BJ (cell line): Measurements from ENCODE around the gene ULK2. TPM values are rescaled to one million over a fixed set of nuclear protein-coding genes. Genes with fewer than 3 reads are reported as not detected.

Experiments used
- CTCF ChIA-PET: fragments of 350-600 bp; formaldehyde crosslinking; extraction: SDS; loops from one replicate; lab custom pipeline; 2021; ENCODE audit warnings: antibody characterized with exemption, inconsistent platforms; lab: Yijun Ruan, JAX
- POLR2A ChIA-PET: fragments of 300-600 bp; sonication (Branson Sonifier 250); formaldehyde crosslinking; extraction: SDS; loops from one replicate; lab custom pipeline; 2021; ENCODE audit warnings: antibody characterized with exemption; lab: Charles Lee
- DNase-seq: peaks from one replicate; pipeline ENCODE4 v3.0.0-alpha.2; 2011; ENCODE audit warnings: low read depth
- H3K27me3 ChIP-seq: 2 replicates; pipeline ENCODE4 v1.6.0; 2011; ENCODE audit warnings: low read length; ENCODE audit not compliant: control insufficient read depth, insufficient read depth
- H3K36me3 ChIP-seq: 2 replicates; pipeline ENCODE4 v1.5.1; 2011; ENCODE audit warnings: low read length; ENCODE audit not compliant: control insufficient read depth, insufficient read depth
- H3K4me3 ChIP-seq: 2 replicates; pipeline ENCODE4 v1.5.1; 2011; ENCODE audit warnings: low read depth, mild to moderate bottlenecking, control low read depth, low read length
- CTCF ChIP-seq: IDR thresholded peaks from 2 replicates; pipeline ENCODE4 v1.5.1; 2011; ENCODE audit warnings: low read depth, mild to moderate bottlenecking, control low read depth, inconsistent platforms, low read length, moderate library complexity; ENCODE audit not compliant: insufficient read depth
- polyA plus RNA-seq: library from polyadenylated mRNA; depleted of rRNA; stranded (reverse); fragments of >200 nt; gene quantifications from 2 replicates; pipeline ENCODE4 v1.2.3, GENCODE V29; 2011

The ULK2 gene
- polyA plus RNA-seq, 1 experiment, result 38.2 TPM

- ChIA-PET CTCF (interaction anchor here (2.0 kb wide), 1 partner anchor 30 kb away, joined by 6 read pairs; no protein-coding TSS in a partner anchor), POLR2A (no interaction called here)
- Histone ChIP-seq H3K4me3 (no peak overlapping the region), H3K36me3 (peaks cover 6% of the 10 kb centered on the region), H3K27me3 (no peaks in the 10 kb centered on the region)
- TF ChIP-seq CTCF, result no peak
- no peak for DNase-seq
Observed at GRCh38 chr17:19904924-19905323, 37.2 kb upstream of the ULK2 start.

- ChIA-PET POLR2A (no interaction called here), CTCF (interaction anchor here (2.0 kb wide), 1 partner anchor 31 kb away, joined by 6 read pairs; no protein-coding TSS in a partner anchor)
- no peak for TF ChIP-seq CTCF
- Histone ChIP-seq H3K27me3 (no peaks in the 10 kb centered on the region), H3K36me3 (peaks cover 8% of the 10 kb centered on the region), H3K4me3 (no peak overlapping the region)
- DNase-seq, result no peak
Observed at GRCh38 chr17:19904412-19904811, 36.7 kb upstream of the ULK2 start.

- no peaks in the 10 kb centered on the region for H3K27me3 ChIP-seq
- peaks cover 4% of the 10 kb centered on the region for H3K36me3 ChIP-seq
- DNase-seq, result no peak
- no peak overlapping the region for H3K4me3 ChIP-seq
- POLR2A ChIA-PET, result no interaction called here
- CTCF ChIA-PET, result no interaction called here
- no peak for TF ChIP-seq CTCF
Observed at GRCh38 chr17:19900809-19901208, 33.1 kb upstream of the ULK2 start.

- Histone ChIP-seq H3K27me3 (no peaks in the 10 kb centered on the region), H3K36me3 (peaks cover 2% of the 10 kb centered on the region; the same call in 1 of the 2 replicates), H3K4me3 (no peak overlapping the region)
- no peak for TF ChIP-seq CTCF
- peak; percentile 96 for DNase-seq
- CTCF ChIA-PET, result interaction anchor here (0.5 kb wide), 1 partner anchor 45 kb away, joined by 3 read pairs; no protein-coding TSS in a partner anchor
- POLR2A ChIA-PET, result no interaction called here
Observed at GRCh38 chr17:19897903-19898302, 30.2 kb upstream of the ULK2 start.

GRCh38 chr17:19897090-19897837, 29.5 kb upstream of the ULK2 start:
- POLR2A ChIA-PET, result interaction anchor here (0.6 kb wide), 1 partner anchor 33 kb away, joined by 7 read pairs; no protein-coding TSS in a partner anchor
- H3K36me3 ChIP-seq, result peaks cover 2% of the 10 kb centered on the region; the same call in 1 of the 2 replicates
- CTCF ChIA-PET, result no interaction called here
- no peak for DNase-seq
- TF ChIP-seq CTCF, result no peak
- no peaks in the 10 kb centered on the region for H3K27me3 ChIP-seq
- H3K4me3 ChIP-seq, result no peak overlapping the region
